ENCODE measurements around the gene ARHGAP11A. TPM values are rescaled to one million over a fixed set of nuclear protein-coding genes. Genes with fewer than 3 reads are reported as not detected.

ARHGAP11A gene
- total and polyA plus RNA-seq, 9 of the 15 experiments (the other 6 are each of a cell fraction or from before 2014, with no cell fraction given), result 17.5 to 92.5 (median 61.1) TPM

- TF ChIP-seq HMBOX1 (IDR thresholded peaks at IDR 0.05) (peak; percentile 79; the same call in 1 of the 2 replicates), SMAD4 (CRISPR knock-in tag; conservative IDR thresholded peaks at IDR 0.05) (no peak)
Observed at GRCh38 chr15:32683906-32684584, 68.7 kb downstream of the ARHGAP11A start (continued).

GRCh38 chr15:32685576-32685975 lies 70.3 kb downstream of the ARHGAP11A start:
- H3K9me3 ChIP-seq (replicated peaks; ENCODE audit: control insufficient read depth, insufficient read depth, low read depth, low read length), result no peaks in the 10 kb centered on the region
- DNase-seq (ENCODE audit: extremely low read depth in 1 of 4, low spot score in 3 of 4), result no peak
- no peak overlapping the region for H3K4me3 ChIP-seq
- no peak overlapping the region for H3K9ac ChIP-seq (ENCODE audit: insufficient read depth in 1 of 2, low read depth in 2 of 2, low read length in 2 of 2)
- WGBS (ENCODE audit: insufficient coverage, low coverage, missing lambda C conversion rate), result 0% methylated on average over 1 of the region's 1 CpG
- in situ Hi-C loops (cut with MboI), result no loop called here
- no peak overlapping the region for H3K27ac ChIP-seq (ENCODE audit: extremely low read depth, low read depth, low read length)
- FAIRE-seq, result no peak
- H2AFZ ChIP-seq (ENCODE audit: low read depth, low read length), result no peak overlapping the region
- TF ChIP-seq CHD2 (IDR thresholded peaks at IDR 0.05; ENCODE audit: low read depth, low read length) (no peak), C11orf30 (IDR thresholded peaks at IDR 0.05; ENCODE audit: low read depth) (no peak), SAFB2 (IDR thresholded peaks at IDR 0.05; ENCODE audit: borderline replicate concordance, low read depth, low read length, severe bottlenecking) (no peak)
- TF ChIP-seq, protein P1, sequence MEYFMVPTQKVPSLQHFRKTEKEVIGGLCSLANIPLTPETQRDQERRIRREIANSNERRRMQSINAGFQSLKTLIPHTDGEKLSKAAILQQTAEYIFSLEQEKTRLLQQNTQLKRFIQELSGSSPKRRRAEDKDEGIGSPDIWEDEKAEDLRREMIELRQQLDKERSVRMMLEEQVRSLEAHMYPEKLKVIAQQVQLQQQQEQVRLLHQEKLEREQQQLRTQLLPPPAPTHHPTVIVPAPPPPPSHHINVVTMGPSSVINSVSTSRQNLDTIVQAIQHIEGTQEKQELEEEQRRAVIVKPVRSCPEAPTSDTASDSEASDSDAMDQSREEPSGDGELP (CRISPR knock-in tag; IDR thresholded peaks at IDR 0.05; ENCODE audit: borderline replicate concordance), result no peak
- H3K9me1 ChIP-seq (ENCODE audit: control insufficient read depth, insufficient read depth, low read length), result no peaks in the 10 kb centered on the region
- POLR2A ChIA-PET, result no interaction called here
- intact Hi-C loops (cut with micrococcal nuclease), result no loop called here
- H3K36me3 ChIP-seq (ENCODE audit: control insufficient read depth, insufficient read depth, low read length), result no peaks in the 10 kb centered on the region
- BruUV-seq (replicated peaks), result no TSS peak
- no peak for ATAC-seq
- H3K79me2 ChIP-seq (ENCODE audit: control insufficient read depth, insufficient read depth, low read length), result no peaks in the 10 kb centered on the region
- H3K4me1 ChIP-seq (replicated peaks in 1 of 2; ENCODE audit: control insufficient read depth in 2 of 2, insufficient read depth in 2 of 2, low read length in 2 of 2), result no peaks in the 10 kb centered on the region
- no peak overlapping the region for H3K4me2 ChIP-seq (ENCODE audit: insufficient read depth, low read length)
- no peaks in the 10 kb centered on the region for H4K20me1 ChIP-seq (replicated peaks; ENCODE audit: control insufficient read depth, insufficient read depth, low read length)
- CTCF ChIA-PET (ENCODE audit: low intra/inter-chr PET ratio), result interaction anchor here (0.7 kb wide), 1 partner anchor 1306 kb away, joined by 3 read pairs; no protein-coding TSS in a partner anchor
- peaks cover 14 to 15% of the 10 kb centered on the region in 2 experiments; a peak in 3 of 5 replicates for H3K27me3 ChIP-seq (ENCODE audit: control insufficient read depth in 2 of 2, insufficient read depth in 2 of 2, low read length in 2 of 2)
